HepG2 (cell line): ENCODE results near the gene AUTS2. TPM values are rescaled to one million over a fixed set of nuclear protein-coding genes. Genes with fewer than 3 reads are reported as not detected.

Source experiments
- ATAC-seq: fragments of 200-7000 bp; cut with Tn5 transposase; 3 replicates; pipeline ENCODE4 v1.9.1; 2020; ENCODE audit warnings: mild to moderate bottlenecking, moderate library complexity
- BruUV-seq: library from RNA; stranded (reverse); fragments of 400-500 nt; replicated peaks from 2 replicates; lab custom pipeline; 2021; lab: Mats Ljungman, UMichigan
- CTCF ChIA-PET: fragments of 300-600 bp; formaldehyde crosslinking; extraction: SDS; loops from one replicate; lab custom pipeline; 2021; ENCODE audit warnings: low total read pairs, inconsistent platforms, low intra/inter-chr PET ratio; lab: Yijun Ruan, JAX
- POLR2A ChIA-PET: fragments of 350-600 bp; sonication (Branson Sonifier 250); formaldehyde crosslinking; loops from one replicate; lab custom pipeline; 2020; ENCODE audit warnings: antibody characterized with exemption, inconsistent platforms; lab: Yijun Ruan, JAX
- DNase-seq: peaks from one replicate; pipeline ENCODE4 v3.0.0-alpha.2; 2015; ENCODE audit warnings: low spot score
- FAIRE-seq: peaks from 3 replicates; lab custom pipeline; 2011; peaks lifted over from hg19 to GRCh38; lab: Jason Lieb, UNC
- H2AFZ ChIP-seq: one replicate; pipeline ENCODE4 v1.6.1; 2011; ENCODE audit warnings: low read length, inconsistent platforms
- H3K27ac ChIP-seq: fragments of 300-600 bp; 3 replicates; pipeline ENCODE4 v1.8.0; 2011; ENCODE audit warnings: mixed run types, mild to moderate bottlenecking, mixed read lengths, low read length, inconsistent platforms; ENCODE audit not compliant: insufficient read depth; ENCODE audit errors: extremely low read length
- H3K27me3 ChIP-seq, 2 experiments: fragments of 200-600 bp in 1 of 2; 2 replicates in 1 of 2; 3 replicates in 1 of 2; pipeline versions ENCODE4 v1.6.0 to v1.8.0; 2011; ENCODE audit warnings: low read length in 2 of 2, mild to moderate bottlenecking in 2 of 2, moderate library complexity in 2 of 2, inconsistent platforms in 1 of 2; ENCODE audit not compliant: insufficient read depth in 2 of 2, control insufficient read depth in 1 of 2
- H3K36me3 ChIP-seq, 2 experiments: fragments of 200-600 bp in 1 of 2; replicated peaks in 1 of 2; 2 replicates in 1 of 2; 3 replicates in 1 of 2; pipeline versions ENCODE4 v1.5.1 to v1.8.0; 2011; ENCODE audit warnings: low read length in 2 of 2, inconsistent platforms in 1 of 2; ENCODE audit not compliant: insufficient read depth in 2 of 2, control insufficient read depth in 1 of 2
- H3K4me1 ChIP-seq: 2 replicates; pipeline ENCODE4 v1.5.1; 2012; ENCODE audit warnings: low read length, inconsistent platforms; ENCODE audit not compliant: insufficient read depth
- H3K4me2 ChIP-seq: 2 replicates; pipeline ENCODE4 v1.6.0; 2011; ENCODE audit warnings: low read depth, low read length, inconsistent platforms
- H3K4me3 ChIP-seq, 3 experiments: fragments of 200-600 bp in 1 of 3; sonication (generic), shearing (Covaris generic) in 1 of 3; replicated peaks in 1 of 3; 2 replicates each; pipeline ENCODE4 v1.5.1; 2011 to 2016; ENCODE audit warnings: low read length in 3 of 3, inconsistent platforms in 2 of 3, low read depth in 2 of 3, mild to moderate bottlenecking in 2 of 3, control low read depth in 1 of 3, mixed read lengths in 1 of 3; ENCODE audit not compliant: insufficient read depth in 1 of 3
- H3K79me2 ChIP-seq: one replicate; pipeline ENCODE4 v1.6.1; 2011; ENCODE audit warnings: low read length, inconsistent platforms; ENCODE audit not compliant: insufficient read depth
- H3K9ac ChIP-seq: 2 replicates; pipeline ENCODE4 v1.6.0; 2011; ENCODE audit warnings: mild to moderate bottlenecking, low read depth, low read length, inconsistent platforms; ENCODE audit not compliant: insufficient read depth
- H3K9me3 ChIP-seq: 2 replicates; pipeline ENCODE4 v1.5.1; 2012; ENCODE audit warnings: mild to moderate bottlenecking, low read length
- H4K20me1 ChIP-seq: 2 replicates; pipeline ENCODE4 v1.6.0; 2011; ENCODE audit warnings: inconsistent platforms, mild to moderate bottlenecking, low read length, moderate library complexity; ENCODE audit not compliant: insufficient read depth
- CCDC6 ChIP-seq: sonication (generic); formaldehyde crosslinking; IDR thresholded peaks from 2 replicates; pipeline ENCODE4 v1.8.1; 2022; ENCODE audit warnings: mild to moderate bottlenecking, missing genetic modification reagents, moderate library complexity
- DDIT3 ChIP-seq: sonication (generic); formaldehyde crosslinking; IDR thresholded peaks from 2 replicates; pipeline ENCODE4 v1.4.0; 2020; ENCODE audit warnings: mild to moderate bottlenecking, missing genetic modification reagents
- FIP1L1 ChIP-seq: fragments of 200-400 bp; formaldehyde crosslinking; IDR thresholded peaks from 2 replicates; pipeline ENCODE4 v1.6.1; 2018; ENCODE audit warnings: low read depth, mild to moderate bottlenecking, low read length, moderate library complexity, borderline replicate concordance; ENCODE audit not compliant: insufficient read depth
- IRF1 ChIP-seq: sonication (generic); formaldehyde crosslinking; IDR thresholded peaks from 2 replicates; pipeline ENCODE4 v1.4.0; 2020; ENCODE audit warnings: low read depth, mild to moderate bottlenecking, missing genetic modification reagents
- KLF13 ChIP-seq: sonication (generic); formaldehyde crosslinking; IDR thresholded peaks from 2 replicates; pipeline ENCODE4 v1.4.0; 2020; ENCODE audit warnings: mild to moderate bottlenecking, missing genetic modification reagents
- NFIB ChIP-seq: sonication (generic); formaldehyde crosslinking; IDR thresholded peaks from 2 replicates; pipeline ENCODE4 v1.9.0; 2021; ENCODE audit warnings: missing genetic modification reagents, mild to moderate bottlenecking, borderline replicate concordance
- SALL1 ChIP-seq: sonication (generic); formaldehyde crosslinking; IDR thresholded peaks from 2 replicates; pipeline ENCODE4 v1.8.0; 2022; ENCODE audit warnings: mild to moderate bottlenecking, missing genetic modification reagents
- SNAPC2 ChIP-seq: sonication (generic); formaldehyde crosslinking; IDR thresholded peaks from 2 replicates; pipeline ENCODE4 v1.8.1; 2022; ENCODE audit warnings: mild to moderate bottlenecking, missing genetic modification reagents
- ZBTB40 ChIP-seq, 2 experiments: fragments of 450-650 bp in 1 of 2; sonication (generic) in 1 of 2; formaldehyde crosslinking in 1 of 2; IDR thresholded peaks; 2 replicates each; pipeline versions ENCODE4 v1.6.1 to v1.8.0; 2016 to 2022; ENCODE audit warnings: antibody characterized with exemption in 1 of 2, mild to moderate bottlenecking in 1 of 2, missing genetic modification reagents in 1 of 2
- ZNF282 ChIP-seq: fragments of 450-650 bp; IDR thresholded peaks from 2 replicates; pipeline ENCODE4 v1.6.1; 2018; ENCODE audit not compliant: partially characterized antibody
- ZNF326 ChIP-seq: sonication (generic); formaldehyde crosslinking; IDR thresholded peaks from 2 replicates; pipeline ENCODE4 v1.4.0; 2020; ENCODE audit warnings: missing genetic modification reagents, borderline replicate concordance
- ZNF672 ChIP-seq: sonication (generic); formaldehyde crosslinking; IDR thresholded peaks from 2 replicates; pipeline ENCODE4 v1.8.1; 2022; ENCODE audit warnings: missing genetic modification reagents
- WGBS: methylation state at CpG from one replicate; pipeline ENCODE4 v1.1.6; 2017; ENCODE audit warnings: low lambda C conversion rate; 5-methylcytosine and 5-hydroxymethylcytosine counted together
- in situ Hi-C: cut with HindIII; loops from 2 replicates; pipeline ENCODE4 v1.10.0; 2017; ENCODE audit warnings: low pct_unique_long_range_greater_than_20kb; ENCODE audit not compliant: extremely low pct_ligation_motif_present
- intact Hi-C: fragments of 100-400 bp; cut with micrococcal nuclease; formaldehyde crosslinking; loops from one replicate; pipeline ENCODE4 v1.10.0; 2022; ENCODE audit not compliant: unreplicated experiment
- polyA plus RNA-seq, 8 experiments: library from polyadenylated mRNA; depleted of rRNA in 3 of 8; stranded (reverse) in 7 of 8; unstranded in 1 of 8; fragments of >200 nt; fragmentation: Illumina TruSeq in 4 of 8; extraction: Trizol in 4 of 8; gene quantifications; 2 replicates each; pipeline versions ENCODE4 v1.2.1 to v1.2.3, GENCODE V29; 2011 to 2016; ENCODE audit warnings: low read depth in 4 of 8, missing spikeins in 1 of 8, mixed read lengths in 1 of 8; ENCODE audit not compliant: insufficient read depth in 1 of 8
- total RNA-seq, 5 experiments: library from RNA; depleted of rRNA; stranded (reverse); fragments of >200 nt; fragmentation: Illumina TruSeq; extraction: Trizol; gene quantifications; 2 replicates each; pipeline ENCODE4 v1.2.3, GENCODE V29; 2016; ENCODE audit warnings: low read depth in 1 of 5
- TF ChIP-seq, protein P1 (sequence below): IDR thresholded peaks from 2 replicates; pipeline ENCODE4 v1.6.1; 2016

The AUTS2 gene
- total and polyA plus RNA-seq, 2 of the 13 experiments (the other 11 are each of a cell fraction or from before 2014, with no cell fraction given): 0.38 TPM; not detected in 1

DNA sequence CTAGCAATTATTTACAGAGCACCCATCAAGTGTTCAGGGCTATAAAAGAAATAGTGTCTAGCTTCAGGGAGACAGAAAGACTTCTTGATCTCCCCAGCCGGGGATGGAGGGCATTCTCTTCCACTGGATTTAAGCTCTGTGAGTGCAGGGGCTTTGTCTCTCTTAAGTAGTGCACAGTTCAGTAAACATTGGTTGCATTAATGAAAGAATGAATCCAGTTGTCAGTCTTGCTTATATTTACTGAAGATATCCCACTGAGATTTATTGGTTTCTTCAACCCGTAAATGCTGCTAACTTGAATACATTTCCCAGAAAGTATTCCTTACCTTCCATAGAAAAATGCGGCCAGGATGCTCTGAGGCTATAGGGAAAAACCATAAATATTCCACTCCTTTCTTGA is 41.9 kb downstream of the AUTS2 start:
- no peak overlapping the region for H3K4me2 ChIP-seq
- H4K20me1 ChIP-seq: no peaks in the 10 kb centered on the region
- FAIRE-seq (no peak), ATAC-seq (no peak), DNase-seq (no peak)
- H3K9ac ChIP-seq: no peak overlapping the region
- ChIA-PET CTCF (no interaction called here), POLR2A (no interaction called here)
- BruUV-seq: no TSS peak
- H3K4me3 ChIP-seq: no peak overlapping the region
- WGBS: 59% methylated on average over 3 of the region's 3 CpGs
- H3K27me3 ChIP-seq: no peaks in the 10 kb centered on the region
- no peak overlapping the region for H3K27ac ChIP-seq
- H3K9me3 ChIP-seq: no peaks in the 10 kb centered on the region
- no peaks in the 10 kb centered on the region for H3K36me3 ChIP-seq
- in situ Hi-C loops (no loop called here), intact Hi-C loops (no loop called here)
- H3K4me1 ChIP-seq: no peaks in the 10 kb centered on the region
- no peaks in the 10 kb centered on the region for H3K79me2 ChIP-seq
- H2AFZ ChIP-seq: no peak overlapping the region
- no peak for TF ChIP-seq FIP1L1
- TF ChIP-seq, protein P1, sequence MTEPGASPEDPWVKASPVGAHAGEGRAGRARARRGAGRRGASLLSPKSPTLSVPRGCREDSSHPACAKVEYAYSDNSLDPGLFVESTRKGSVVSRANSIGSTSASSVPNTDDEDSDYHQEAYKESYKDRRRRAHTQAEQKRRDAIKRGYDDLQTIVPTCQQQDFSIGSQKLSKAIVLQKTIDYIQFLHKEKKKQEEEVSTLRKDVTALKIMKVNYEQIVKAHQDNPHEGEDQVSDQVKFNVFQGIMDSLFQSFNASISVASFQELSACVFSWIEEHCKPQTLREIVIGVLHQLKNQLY: no peak
- no peak for TF ChIP-seq KLF13 (CRISPR knock-in tag)
- TF ChIP-seq NFIB: no peak
- no peak for TF ChIP-seq CCDC6 (CRISPR knock-in tag)
- TF ChIP-seq SALL1 (CRISPR knock-in tag): no peak
- TF ChIP-seq ZNF282: no peak
- TF ChIP-seq IRF1: no peak
- no peak for TF ChIP-seq ZNF672 (CRISPR knock-in tag)
- TF ChIP-seq ZBTB40 (IDR thresholded peaks at IDR 0.05): no peak
- TF ChIP-seq ZBTB40 (CRISPR knock-in tag; IDR thresholded peaks at IDR 0.05): no peak
- no peak for TF ChIP-seq ZNF326 (CRISPR knock-in tag)
- TF ChIP-seq DDIT3 (CRISPR knock-in tag): no peak
- TF ChIP-seq SNAPC2 (CRISPR knock-in tag): no peak
